OCI-LY3 (cell line): Measurements from ENCODE around the gene F11R.

ENCODE experiments used
- H2AFZ ChIP-seq: fragments of 200-600, 300-600 bp; shearing (Covaris generic); 2 replicates; pipeline ENCODE4 v1.6.0; 2014; ENCODE audit warnings: antibody characterized with exemption, low read depth, low read length
- H3K27ac ChIP-seq: fragments of 200-600, 300-600 bp; sonication (generic); 2 replicates; pipeline ENCODE4 v1.5.1; 2014; ENCODE audit warnings: mild to moderate bottlenecking, low read length, moderate library complexity, mixed read lengths
- H3K27me3 ChIP-seq: fragments of 200-600, 300-600 bp; sonication (generic); 2 replicates; pipeline ENCODE4 v1.6.1; 2014; ENCODE audit warnings: low read depth, low read length, mixed read lengths
- H3K36me3 ChIP-seq: fragments of 200-600, 300-600 bp; sonication (generic); replicated peaks from 2 replicates; pipeline ENCODE3; 2014; ENCODE audit warnings: low read depth, low read length, mixed read lengths
- H3K4me1 ChIP-seq: fragments of 300-600, 200-600 bp; sonication (generic); 2 replicates; pipeline ENCODE4 v1.6.1; 2014; ENCODE audit warnings: low read length, mixed read lengths
- H3K4me2 ChIP-seq: fragments of 200-600, 300-600 bp; sonication (generic); 2 replicates; pipeline ENCODE4 v1.6.1; 2014; ENCODE audit warnings: low read length, mixed read lengths
- H3K4me3 ChIP-seq: fragments of 300-600, 200-600 bp; sonication (generic); 2 replicates; pipeline ENCODE4 v1.5.1; 2014; ENCODE audit warnings: antibody characterized with exemption, mild to moderate bottlenecking, low read length, moderate library complexity
- H3K79me2 ChIP-seq: fragments of 300-600, 200-600 bp; shearing (Covaris generic); 2 replicates; pipeline ENCODE4 v1.6.1; 2014; ENCODE audit warnings: mild to moderate bottlenecking, low read length, mixed read lengths
- H3K9ac ChIP-seq: fragments of 300-600, 200-600 bp; shearing (Covaris generic); 2 replicates; pipeline ENCODE4 v1.6.0; 2014; ENCODE audit warnings: mild to moderate bottlenecking, low read length, moderate library complexity
- H3K9me3 ChIP-seq: fragments of 200-600, 300-600 bp; shearing (Covaris generic); 2 replicates; pipeline ENCODE4 v1.6.1; 2014; ENCODE audit warnings: low read length, mixed read lengths; ENCODE audit not compliant: insufficient read depth
- H4K20me1 ChIP-seq: fragments of 200-600, 300-600 bp; sonication (generic); 2 replicates; pipeline ENCODE4 v1.6.1; 2016; ENCODE audit warnings: low read length, mixed read lengths; ENCODE audit not compliant: insufficient read depth
- EZH2phosphoT487 ChIP-seq: fragments of 200-600 bp; shearing (Covaris generic); IDR thresholded peaks from 2 replicates; pipeline ENCODE4 v1.6.1; 2018; ENCODE audit warnings: antibody characterized with exemption, mixed run types, low read depth
- TF ChIP-seq, protein P1 (sequence below): fragments of 200-600, 300-600 bp; sonication (generic); IDR thresholded peaks from 2 replicates; pipeline ENCODE4 v1.5.1; 2014; ENCODE audit warnings: antibody characterized with exemption, low read length, low read depth

The F11R gene

DNA sequence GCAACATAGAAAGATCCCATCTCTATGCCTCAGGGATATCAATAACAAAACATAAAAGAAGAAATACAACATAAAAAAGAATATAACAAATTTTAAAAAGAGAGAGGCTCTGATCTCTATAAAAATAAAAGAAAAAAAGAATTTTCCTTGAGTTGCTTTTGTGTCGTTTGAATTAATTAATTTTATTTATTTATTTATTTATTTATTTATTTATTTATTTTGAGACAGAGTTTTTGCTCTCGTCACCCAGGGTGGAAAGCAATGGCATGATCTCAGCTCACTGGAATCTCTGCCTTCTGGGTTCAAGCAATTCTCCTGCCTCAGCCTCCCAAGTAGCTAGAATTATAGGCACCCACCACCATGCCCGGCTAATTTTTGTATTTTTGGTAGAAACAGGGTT, 8.5 kb downstream of the F11R start:
- no peak overlapping the region for H3K4me2 ChIP-seq
- H2AFZ ChIP-seq, result no peak overlapping the region
- H3K36me3 ChIP-seq, result no peaks in the 10 kb centered on the region
- peaks cover 14% of the 10 kb centered on the region for H3K4me1 ChIP-seq
- H4K20me1 ChIP-seq, result no peaks in the 10 kb centered on the region
- TF ChIP-seq, protein P1, sequence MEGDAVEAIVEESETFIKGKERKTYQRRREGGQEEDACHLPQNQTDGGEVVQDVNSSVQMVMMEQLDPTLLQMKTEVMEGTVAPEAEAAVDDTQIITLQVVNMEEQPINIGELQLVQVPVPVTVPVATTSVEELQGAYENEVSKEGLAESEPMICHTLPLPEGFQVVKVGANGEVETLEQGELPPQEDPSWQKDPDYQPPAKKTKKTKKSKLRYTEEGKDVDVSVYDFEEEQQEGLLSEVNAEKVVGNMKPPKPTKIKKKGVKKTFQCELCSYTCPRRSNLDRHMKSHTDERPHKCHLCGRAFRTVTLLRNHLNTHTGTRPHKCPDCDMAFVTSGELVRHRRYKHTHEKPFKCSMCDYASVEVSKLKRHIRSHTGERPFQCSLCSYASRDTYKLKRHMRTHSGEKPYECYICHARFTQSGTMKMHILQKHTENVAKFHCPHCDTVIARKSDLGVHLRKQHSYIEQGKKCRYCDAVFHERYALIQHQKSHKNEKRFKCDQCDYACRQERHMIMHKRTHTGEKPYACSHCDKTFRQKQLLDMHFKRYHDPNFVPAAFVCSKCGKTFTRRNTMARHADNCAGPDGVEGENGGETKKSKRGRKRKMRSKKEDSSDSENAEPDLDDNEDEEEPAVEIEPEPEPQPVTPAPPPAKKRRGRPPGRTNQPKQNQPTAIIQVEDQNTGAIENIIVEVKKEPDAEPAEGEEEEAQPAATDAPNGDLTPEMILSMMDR, result no peak
- TF ChIP-seq EZH2phosphoT487, result no peak
- H3K27ac ChIP-seq, result no peak overlapping the region
- no peaks in the 10 kb centered on the region for H3K79me2 ChIP-seq
- no peak overlapping the region for H3K9ac ChIP-seq
- H3K4me3 ChIP-seq, result no peak overlapping the region
- no peaks in the 10 kb centered on the region for H3K9me3 ChIP-seq
- H3K27me3 ChIP-seq, result no peaks in the 10 kb centered on the region

DNA sequence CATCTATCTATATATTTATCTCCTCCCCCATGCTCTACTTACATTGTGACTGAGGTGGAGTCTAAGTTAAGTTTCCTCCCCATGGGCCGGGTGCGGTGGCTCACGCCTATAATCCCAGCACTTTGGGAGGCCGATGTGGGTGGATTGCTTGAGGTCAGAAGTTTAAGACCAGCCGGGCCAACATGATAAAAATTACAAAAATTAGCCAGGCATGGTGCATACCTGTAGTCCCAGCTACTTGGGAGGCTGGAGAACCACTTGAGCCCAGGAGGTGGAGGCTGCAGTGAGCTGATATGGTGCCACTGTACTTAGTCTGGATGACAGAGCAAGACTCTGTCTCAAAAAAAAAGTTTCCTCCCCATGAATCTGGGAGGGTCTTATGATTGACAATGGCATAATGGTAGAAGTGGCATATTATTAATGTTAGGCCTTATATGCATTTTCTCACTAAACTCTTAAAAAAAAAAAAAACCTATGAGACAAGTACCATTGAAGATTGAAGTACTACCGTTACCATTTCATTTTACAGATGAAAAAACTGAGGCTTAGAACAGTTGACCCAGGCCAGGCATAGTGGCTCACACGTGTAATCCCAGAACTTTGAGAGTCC, 11.2 kb downstream of the F11R start:
- Histone ChIP-seq H3K4me1 (peaks cover 14% of the 10 kb centered on the region), H3K79me2 (no peaks in the 10 kb centered on the region), H3K9me3 (no peaks in the 10 kb centered on the region), H3K4me2 (no peak overlapping the region), H3K27me3 (no peaks in the 10 kb centered on the region), H3K36me3 (no peaks in the 10 kb centered on the region), H2AFZ (no peak overlapping the region), H3K9ac (no peak overlapping the region), H3K4me3 (no peak overlapping the region), H3K27ac (no peak overlapping the region), H4K20me1 (no peaks in the 10 kb centered on the region)
- TF ChIP-seq, protein P1, result no peak
- TF ChIP-seq EZH2phosphoT487, result no peak

DNA sequence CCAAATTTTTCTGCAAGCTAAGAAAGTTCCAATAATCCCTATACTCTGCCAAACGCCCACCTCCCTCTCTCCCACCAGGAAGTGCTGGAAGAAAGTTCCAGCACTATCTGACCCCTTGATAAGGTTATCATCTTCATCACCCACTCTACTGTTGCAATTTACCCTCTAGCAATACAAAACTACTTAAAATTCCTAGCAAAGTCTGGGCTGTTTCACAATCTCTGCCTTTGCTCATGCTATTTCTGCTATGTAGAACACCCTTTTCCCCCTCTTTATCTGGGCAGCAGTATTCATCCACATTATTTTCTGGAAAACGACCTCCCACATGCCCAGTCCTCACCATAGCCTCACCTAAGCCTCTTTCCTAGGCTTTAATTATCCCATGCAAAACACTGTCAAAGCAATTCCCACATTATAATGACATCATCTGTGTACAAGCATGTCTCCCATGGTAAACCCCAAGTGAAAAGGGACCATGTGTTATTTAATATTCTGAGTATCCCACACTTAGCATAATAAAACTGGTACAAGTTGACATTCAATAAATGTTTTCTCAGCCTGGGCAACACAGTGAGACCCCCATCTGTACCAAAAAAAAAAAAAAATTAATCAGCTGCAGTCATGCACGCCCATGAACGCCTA, 12.0 kb downstream of the F11R start:
- Histone ChIP-seq H3K79me2 (no peaks in the 10 kb centered on the region), H4K20me1 (no peaks in the 10 kb centered on the region), H2AFZ (no peak overlapping the region), H3K9ac (no peak overlapping the region), H3K4me1 (peaks cover 13% of the 10 kb centered on the region), H3K4me3 (no peak overlapping the region), H3K27me3 (no peaks in the 10 kb centered on the region), H3K36me3 (no peaks in the 10 kb centered on the region), H3K9me3 (no peaks in the 10 kb centered on the region), H3K27ac (no peak overlapping the region), H3K4me2 (no peak overlapping the region)
- TF ChIP-seq, protein P1, result no peak
- TF ChIP-seq EZH2phosphoT487, result no peak

DNA sequence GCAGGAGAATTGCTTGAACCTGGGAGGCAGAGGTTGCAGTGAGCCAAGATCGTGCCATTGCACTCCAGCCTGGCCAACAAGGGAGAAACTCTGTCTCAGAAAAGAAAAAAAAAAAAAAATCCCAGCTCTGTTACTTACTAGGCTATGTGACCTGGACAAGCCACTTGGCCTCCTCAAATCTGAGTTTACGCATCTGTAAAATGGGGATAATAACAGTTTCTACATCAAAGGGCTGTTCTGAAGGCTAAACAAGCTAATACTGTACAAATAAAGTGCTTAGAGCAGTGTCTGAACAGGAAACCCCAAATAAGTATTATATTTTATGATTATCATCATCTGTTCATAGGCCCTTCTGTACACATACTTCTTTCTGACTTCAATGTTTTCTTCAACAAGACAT, 13.6 kb downstream of the F11R start:
- TF ChIP-seq EZH2phosphoT487, result no peak
- TF ChIP-seq, protein P1, result no peak
- peaks cover 2% of the 10 kb centered on the region; the same call in 1 of the 2 replicates for H3K4me1 ChIP-seq
- no peak overlapping the region for H3K9ac ChIP-seq
- no peaks in the 10 kb centered on the region for H3K27me3 ChIP-seq
- no peaks in the 10 kb centered on the region for H3K36me3 ChIP-seq
- no peaks in the 10 kb centered on the region for H3K79me2 ChIP-seq
- no peak overlapping the region for H2AFZ ChIP-seq
- no peaks in the 10 kb centered on the region for H3K9me3 ChIP-seq
- no peak overlapping the region for H3K4me3 ChIP-seq
- H3K27ac ChIP-seq, result no peak overlapping the region
- no peak overlapping the region for H3K4me2 ChIP-seq
- H4K20me1 ChIP-seq, result no peaks in the 10 kb centered on the region
